Measurements from ENCODE around the gene SYDE1.
"Not testable (repeated sequence)": the region's sequence is repeated elsewhere in the genome, so short reads cannot be mapped to it uniquely, and the experiment has no call there.

Gene SYDE1

DNA sequence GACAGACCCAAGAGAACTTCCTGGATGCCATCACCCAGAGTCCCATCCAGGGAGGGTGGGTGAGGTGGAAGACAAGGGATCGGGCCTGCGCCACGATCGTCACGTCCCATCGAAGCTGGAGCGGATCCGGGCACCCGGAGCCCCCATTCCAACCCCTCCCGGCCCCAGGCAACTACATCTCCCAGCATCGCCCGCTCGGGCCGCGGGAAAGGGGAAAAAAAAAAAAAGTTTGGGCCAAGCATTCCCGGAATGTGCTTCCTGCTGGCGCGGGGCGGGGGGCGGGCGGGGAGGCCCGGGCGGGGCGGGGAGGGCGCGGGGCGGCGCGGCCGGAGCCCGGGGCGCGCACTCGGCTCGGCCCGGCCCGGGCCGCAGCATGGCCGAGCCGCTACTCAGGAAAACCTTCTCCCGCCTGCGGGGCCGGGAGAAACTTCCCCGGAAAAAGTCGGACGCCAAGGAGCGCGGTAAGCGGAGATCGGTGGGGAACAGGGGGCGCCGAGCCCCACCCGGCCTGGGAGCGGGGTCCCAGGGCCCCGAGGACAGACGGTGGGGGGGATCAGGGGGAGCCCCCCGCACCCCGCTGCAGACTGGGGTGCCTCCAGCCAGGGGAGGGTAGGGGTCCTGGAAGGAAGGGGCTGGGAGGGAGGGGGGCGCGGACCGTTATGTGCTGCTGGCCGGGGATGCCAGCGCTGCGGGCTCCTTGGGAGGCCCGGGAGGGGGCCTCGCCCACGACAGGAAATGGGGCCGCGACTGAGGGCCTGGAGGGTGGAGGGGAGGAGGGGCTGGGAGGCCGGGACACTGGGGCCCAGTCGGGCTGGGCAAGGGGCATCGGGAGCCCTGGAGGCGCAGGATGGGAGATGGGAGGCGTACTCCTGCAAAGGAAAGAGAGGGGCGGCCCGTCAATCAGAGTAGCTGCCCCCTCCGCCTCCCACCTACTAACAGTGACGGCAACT, at the start of gene SYDE1:
Gene SYDE1 (plus strand): TSS at position 341 of the 950 bp plus-strand sequence. CDS start 33 bp downstream, at position 374.
- TF ChIP-seq, protein P1, sequence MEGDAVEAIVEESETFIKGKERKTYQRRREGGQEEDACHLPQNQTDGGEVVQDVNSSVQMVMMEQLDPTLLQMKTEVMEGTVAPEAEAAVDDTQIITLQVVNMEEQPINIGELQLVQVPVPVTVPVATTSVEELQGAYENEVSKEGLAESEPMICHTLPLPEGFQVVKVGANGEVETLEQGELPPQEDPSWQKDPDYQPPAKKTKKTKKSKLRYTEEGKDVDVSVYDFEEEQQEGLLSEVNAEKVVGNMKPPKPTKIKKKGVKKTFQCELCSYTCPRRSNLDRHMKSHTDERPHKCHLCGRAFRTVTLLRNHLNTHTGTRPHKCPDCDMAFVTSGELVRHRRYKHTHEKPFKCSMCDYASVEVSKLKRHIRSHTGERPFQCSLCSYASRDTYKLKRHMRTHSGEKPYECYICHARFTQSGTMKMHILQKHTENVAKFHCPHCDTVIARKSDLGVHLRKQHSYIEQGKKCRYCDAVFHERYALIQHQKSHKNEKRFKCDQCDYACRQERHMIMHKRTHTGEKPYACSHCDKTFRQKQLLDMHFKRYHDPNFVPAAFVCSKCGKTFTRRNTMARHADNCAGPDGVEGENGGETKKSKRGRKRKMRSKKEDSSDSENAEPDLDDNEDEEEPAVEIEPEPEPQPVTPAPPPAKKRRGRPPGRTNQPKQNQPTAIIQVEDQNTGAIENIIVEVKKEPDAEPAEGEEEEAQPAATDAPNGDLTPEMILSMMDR (IDR thresholded peaks at IDR 0.05; ENCODE audit: insufficient read depth, missing control alignments), result no peak
- FAIRE-seq (no peak), DNase-seq (ENCODE audit: insufficient read length, low spot score) (no peak)

DNA sequence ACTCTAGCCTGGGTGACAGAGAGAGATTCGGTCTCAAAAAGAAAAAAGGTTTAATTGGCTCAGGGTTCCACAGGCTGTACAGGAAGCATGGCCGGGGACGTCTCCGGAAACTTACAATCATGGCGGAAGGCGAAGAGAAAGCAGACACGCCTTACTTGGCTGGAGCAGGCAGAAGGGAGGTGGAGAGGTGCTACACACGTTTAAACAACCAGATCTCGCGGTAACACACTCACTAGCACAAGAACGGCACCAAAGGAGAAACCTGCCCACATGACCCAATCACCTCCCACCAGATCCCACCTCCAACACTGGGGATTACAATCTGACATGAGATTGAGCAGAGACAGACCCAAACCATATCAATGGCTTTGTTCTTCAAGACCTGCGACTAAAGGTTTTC, 45.2 kb upstream of the SYDE1 start:
- TF ChIP-seq, protein P1 (IDR thresholded peaks at IDR 0.05; ENCODE audit: insufficient read depth, missing control alignments), result no peak
- DNase-seq (ENCODE audit: insufficient read length, low spot score) (no peak), FAIRE-seq (no peak)

DNA sequence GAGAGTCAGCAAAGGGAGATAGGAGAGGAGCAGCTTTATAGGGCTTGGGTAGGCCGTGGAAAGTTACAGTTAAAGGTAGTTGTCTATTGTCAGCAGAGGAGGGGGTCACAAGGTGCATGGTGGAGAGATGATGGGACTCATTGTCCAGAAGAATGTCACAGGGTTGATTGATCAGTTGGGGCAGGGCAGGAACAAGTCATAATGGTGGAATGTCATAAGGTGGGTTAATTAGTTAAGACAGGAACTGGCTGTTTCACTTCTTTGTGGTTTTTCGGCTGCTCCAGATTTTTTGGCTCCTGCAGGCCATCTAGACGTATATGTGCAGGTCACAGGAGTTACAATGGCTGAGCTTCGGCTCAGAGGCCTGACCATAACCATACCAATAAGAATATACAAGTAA, 36.8 kb upstream of the SYDE1 start:
- FAIRE-seq; DNase-seq (ENCODE audit: insufficient read length, low spot score): not testable (repeated sequence)

- DNase-seq (ENCODE audit: insufficient read length, low spot score) (no peak), FAIRE-seq (no peak)
- TF ChIP-seq, protein P1 (IDR thresholded peaks at IDR 0.05; ENCODE audit: insufficient read depth, missing control alignments), result peak; percentile 15
Observed at GRCh38 chr19:15072930-15073647, 34.1 kb upstream of the SYDE1 start.

DNA sequence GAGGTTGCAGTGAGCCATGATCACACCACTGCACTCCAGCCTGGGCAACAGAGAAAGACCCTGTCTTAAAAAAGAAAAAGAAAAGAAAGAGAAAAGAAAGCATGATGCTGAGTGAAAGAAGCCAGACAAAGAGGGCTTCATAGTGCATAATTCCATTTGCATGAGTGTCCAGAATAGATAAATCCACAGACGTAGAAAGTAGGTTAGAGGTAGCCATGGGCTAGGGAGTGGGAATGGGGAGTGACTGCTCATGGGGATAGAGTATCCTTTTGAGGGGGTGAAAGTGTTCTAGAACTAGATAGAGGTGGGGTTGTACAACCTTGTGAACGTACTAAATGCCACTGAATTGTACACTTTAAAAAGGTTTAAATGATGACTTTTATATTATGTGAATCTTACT, 32.8 kb upstream of the SYDE1 start:
- TF ChIP-seq, protein P1 (IDR thresholded peaks at IDR 0.05; ENCODE audit: insufficient read depth, missing control alignments), result no peak
- FAIRE-seq, result no peak

DNA sequence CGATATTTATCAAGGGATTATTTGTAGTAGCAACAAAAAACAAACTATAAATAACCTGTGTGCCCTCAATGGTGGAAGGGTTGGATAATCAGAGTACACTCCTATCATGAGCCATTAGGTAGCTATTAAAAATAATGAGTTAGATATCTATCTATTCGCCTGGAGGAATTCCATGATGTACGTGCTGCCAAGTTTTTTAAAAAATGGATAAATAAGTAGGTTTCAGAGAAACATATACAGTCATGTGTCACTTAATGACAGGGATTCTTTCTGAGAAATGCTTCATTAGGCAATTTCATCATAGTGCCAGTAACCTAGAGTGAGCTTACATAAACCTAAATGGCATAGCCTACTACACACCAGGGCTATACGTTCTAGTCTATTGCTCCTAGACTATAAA, 31.4 kb upstream of the SYDE1 start:
- DNase-seq (ENCODE audit: insufficient read length, low spot score), result no peak
- no peak for FAIRE-seq
- TF ChIP-seq, protein P1 (IDR thresholded peaks at IDR 0.05; ENCODE audit: insufficient read depth, missing control alignments), result no peak

More for the DNA sequence above, 32.8 kb upstream of the SYDE1 start:
- DNase-seq (ENCODE audit: insufficient read length, low spot score), result no peak

DNA sequence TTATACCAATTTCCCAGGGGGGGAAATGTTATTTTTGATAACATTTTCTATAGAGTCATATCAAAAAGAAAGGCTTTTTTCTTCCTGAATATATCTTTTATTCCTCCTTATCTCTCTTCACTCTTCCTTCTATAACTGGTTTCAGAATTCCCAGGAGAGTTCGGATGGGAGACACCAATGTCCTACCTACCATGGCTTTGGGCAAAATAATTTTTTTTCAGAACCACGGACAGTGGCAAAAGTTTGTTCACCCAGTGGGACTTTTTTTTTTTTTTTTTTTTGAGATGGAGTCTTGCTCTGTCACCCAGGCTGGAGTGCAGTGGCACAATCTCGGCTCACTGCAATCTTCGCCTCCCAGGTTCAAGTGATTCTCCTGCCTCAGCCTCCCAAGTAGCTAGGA, 27.2 kb upstream of the SYDE1 start:
- not testable (repeated sequence) for FAIRE-seq; DNase-seq (ENCODE audit: insufficient read length, low spot score)

DNA sequence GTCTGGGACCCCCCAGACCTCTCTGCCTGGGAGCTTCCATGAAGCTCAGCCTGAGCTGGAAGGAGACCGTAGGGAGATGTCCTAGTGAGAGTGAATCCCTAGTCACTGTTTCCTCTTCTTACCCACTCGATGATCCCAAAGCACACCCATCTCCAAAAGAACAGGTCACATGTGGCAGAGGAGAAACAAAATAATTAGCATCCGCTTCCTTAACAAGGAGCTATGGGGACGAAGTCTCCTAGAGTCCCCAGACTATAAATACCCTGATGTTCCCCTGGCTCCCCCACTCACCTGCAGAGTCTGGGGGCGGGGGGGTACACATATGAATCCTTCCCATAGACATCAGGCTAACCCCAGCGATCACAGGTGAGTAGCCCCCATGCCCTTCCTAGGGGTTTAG, 25.3 kb upstream of the SYDE1 start, which contains the start of gene OR1I1:
Gene OR1I1 (plus strand): TSS at position 301 of the 400 bp plus-strand sequence. CDS start 4,855 bp downstream, outside the sequence.
- TF ChIP-seq, protein P1 (IDR thresholded peaks at IDR 0.05; ENCODE audit: insufficient read depth, missing control alignments), result no peak
- FAIRE-seq (no peak), DNase-seq (ENCODE audit: insufficient read length, low spot score) (no peak)
